HL-60 (cell line): Measurements from ENCODE around the gene PHKA2.

Experiments used
- DNase-seq, 2 experiments: peaks; one replicate each; pipeline ENCODE4 v3.0.0-alpha.2; 2010 to 2020; ENCODE audit warnings: low read depth in 1 of 2, low spot score in 1 of 2
- H3K27ac ChIP-seq: fragments of 250-450 bp; sonication (Bioruptor Pico); replicated peaks from 2 replicates; pipeline ENCODE4 v1.5.1; 2020; ENCODE audit warnings: mild to moderate bottlenecking, moderate library complexity
- H3K27me3 ChIP-seq: fragments of 250-450 bp; sonication (Bioruptor Pico); 2 replicates; pipeline ENCODE4 v1.5.1; 2021; ENCODE audit warnings: mild to moderate bottlenecking, moderate library complexity; ENCODE audit not compliant: insufficient read depth, poor library complexity, severe bottlenecking
- H3K4me3 ChIP-seq: replicated peaks from 2 replicates; pipeline ENCODE4 v1.5.1; 2011; ENCODE audit warnings: mild to moderate bottlenecking, control low read depth, low read length; ENCODE audit not compliant: insufficient read depth
- CTCF ChIP-seq: IDR thresholded peaks from one replicate; pipeline ENCODE4 v1.5.1; 2011; ENCODE audit warnings: low read length, control low read depth, inconsistent platforms; ENCODE audit not compliant: insufficient read depth
- GABPA ChIP-seq: IDR thresholded peaks from 2 replicates; pipeline ENCODE4 v1.6.1; 2012; ENCODE audit warnings: low read depth
- POLR2AphosphoS5 ChIP-seq: IDR thresholded peaks from 2 replicates; pipeline ENCODE4 v1.6.1; 2012; ENCODE audit warnings: low read depth
- SPI1 ChIP-seq: IDR thresholded peaks from 2 replicates; pipeline ENCODE4 v1.6.1; 2012; ENCODE audit warnings: low read depth, mild to moderate bottlenecking, borderline replicate concordance
- TF ChIP-seq, protein P1 (sequence below): IDR thresholded peaks from 2 replicates; pipeline ENCODE4 v1.6.1; 2012; ENCODE audit warnings: low read depth; ENCODE audit not compliant: insufficient replicate concordance

PHKA2 gene

DNA sequence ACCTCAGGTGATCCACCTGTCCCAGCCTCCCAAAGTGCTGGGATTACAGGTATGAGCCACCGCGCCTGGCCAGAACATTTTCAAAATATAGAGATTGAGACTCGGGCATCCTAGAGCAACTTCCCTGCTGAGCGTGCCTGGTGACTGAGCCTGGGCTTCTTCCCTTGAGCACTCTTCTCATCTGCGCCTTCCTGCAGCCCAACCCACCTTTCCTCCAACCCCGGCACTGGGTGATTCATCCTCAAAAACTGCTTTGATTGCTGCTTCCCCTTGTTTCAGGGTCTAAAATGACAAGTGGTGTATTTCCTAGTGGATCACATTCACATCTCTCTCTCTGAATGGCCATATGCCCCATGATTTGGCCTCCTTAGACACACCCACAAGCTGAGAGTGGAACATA is 37.8 kb downstream of the PHKA2 start:
- H3K4me3 ChIP-seq = no peak overlapping the region
- H3K27me3 ChIP-seq = no peaks in the 10 kb centered on the region
- H3K27ac ChIP-seq = no peak overlapping the region
- TF ChIP-seq CTCF (no peak), GABPA (no peak), SPI1 (no peak), POLR2AphosphoS5 (no peak)
- TF ChIP-seq, protein P1, sequence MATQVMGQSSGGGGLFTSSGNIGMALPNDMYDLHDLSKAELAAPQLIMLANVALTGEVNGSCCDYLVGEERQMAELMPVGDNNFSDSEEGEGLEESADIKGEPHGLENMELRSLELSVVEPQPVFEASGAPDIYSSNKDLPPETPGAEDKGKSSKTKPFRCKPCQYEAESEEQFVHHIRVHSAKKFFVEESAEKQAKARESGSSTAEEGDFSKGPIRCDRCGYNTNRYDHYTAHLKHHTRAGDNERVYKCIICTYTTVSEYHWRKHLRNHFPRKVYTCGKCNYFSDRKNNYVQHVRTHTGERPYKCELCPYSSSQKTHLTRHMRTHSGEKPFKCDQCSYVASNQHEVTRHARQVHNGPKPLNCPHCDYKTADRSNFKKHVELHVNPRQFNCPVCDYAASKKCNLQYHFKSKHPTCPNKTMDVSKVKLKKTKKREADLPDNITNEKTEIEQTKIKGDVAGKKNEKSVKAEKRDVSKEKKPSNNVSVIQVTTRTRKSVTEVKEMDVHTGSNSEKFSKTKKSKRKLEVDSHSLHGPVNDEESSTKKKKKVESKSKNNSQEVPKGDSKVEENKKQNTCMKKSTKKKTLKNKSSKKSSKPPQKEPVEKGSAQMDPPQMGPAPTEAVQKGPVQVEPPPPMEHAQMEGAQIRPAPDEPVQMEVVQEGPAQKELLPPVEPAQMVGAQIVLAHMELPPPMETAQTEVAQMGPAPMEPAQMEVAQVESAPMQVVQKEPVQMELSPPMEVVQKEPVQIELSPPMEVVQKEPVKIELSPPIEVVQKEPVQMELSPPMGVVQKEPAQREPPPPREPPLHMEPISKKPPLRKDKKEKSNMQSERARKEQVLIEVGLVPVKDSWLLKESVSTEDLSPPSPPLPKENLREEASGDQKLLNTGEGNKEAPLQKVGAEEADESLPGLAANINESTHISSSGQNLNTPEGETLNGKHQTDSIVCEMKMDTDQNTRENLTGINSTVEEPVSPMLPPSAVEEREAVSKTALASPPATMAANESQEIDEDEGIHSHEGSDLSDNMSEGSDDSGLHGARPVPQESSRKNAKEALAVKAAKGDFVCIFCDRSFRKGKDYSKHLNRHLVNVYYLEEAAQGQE = no peak
- DNase-seq = no peak

DNA sequence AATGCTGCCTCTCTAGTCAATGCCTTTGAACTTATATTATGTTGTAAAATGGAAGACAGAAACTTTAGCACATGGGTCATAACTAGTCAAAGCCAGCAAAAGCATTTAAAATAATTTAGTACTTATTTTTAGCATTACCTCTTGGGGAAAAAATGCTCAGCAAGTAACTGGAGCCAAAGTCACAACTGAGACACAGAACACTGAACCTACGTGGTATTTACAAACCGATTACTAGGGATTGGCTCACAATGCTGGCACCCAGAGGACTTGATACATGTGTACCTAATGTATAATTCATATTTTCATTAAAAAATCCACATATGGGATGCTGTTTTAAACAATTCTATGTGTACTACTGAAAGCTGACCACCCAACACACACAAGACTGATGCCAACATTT is 38.4 kb downstream of the PHKA2 start:
- TF ChIP-seq, protein P1 = no peak
- TF ChIP-seq CTCF (no peak), SPI1 (no peak), GABPA (no peak), POLR2AphosphoS5 (no peak)
- no peak for DNase-seq
- Histone ChIP-seq H3K27ac (no peak overlapping the region), H3K4me3 (no peak overlapping the region), H3K27me3 (no peaks in the 10 kb centered on the region)

DNA sequence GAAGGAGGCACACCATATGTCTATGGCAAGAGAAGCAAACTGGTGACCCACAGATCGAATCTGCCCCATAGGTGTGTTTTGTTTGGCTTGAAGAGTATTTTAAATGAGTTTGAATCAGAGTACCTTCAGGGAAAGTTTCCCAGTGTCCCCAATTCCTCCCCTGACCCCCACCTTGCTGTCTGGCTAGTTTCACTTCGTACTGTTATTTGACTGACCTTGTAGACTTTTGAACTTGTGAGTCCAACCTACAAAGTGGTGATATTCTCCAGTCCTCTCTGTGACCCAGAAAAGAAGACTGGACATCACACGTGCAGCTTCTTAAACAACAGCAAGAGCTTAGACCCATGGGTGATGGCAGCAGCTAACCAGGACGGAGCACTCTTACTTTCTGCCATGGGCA is 39.4 kb downstream of the PHKA2 start:
- Histone ChIP-seq H3K27me3 (no peaks in the 10 kb centered on the region), H3K27ac (no peak overlapping the region), H3K4me3 (no peak overlapping the region)
- TF ChIP-seq, protein P1 = no peak
- TF ChIP-seq GABPA (no peak), CTCF (no peak), SPI1 (no peak), POLR2AphosphoS5 (no peak)
- no peak for DNase-seq
